K562 (cell line): Measurements from ENCODE around the gene ACTL10. TPM values are rescaled to one million over a fixed set of nuclear protein-coding genes. Genes with fewer than 3 reads are reported as not detected.

Source experiments
- COPS2 ChIP-seq: fragments of 450-650 bp; conservative IDR thresholded peaks from 2 replicates; pipeline ENCODE4 v1.6.1; 2016; ENCODE audit warnings: mild to moderate bottlenecking, moderate library complexity
- CSDE1 ChIP-seq, 2 experiments: fragments of 450-650 bp; IDR thresholded peaks; 2 replicates each; pipeline ENCODE4 v1.6.1; 2016; ENCODE audit warnings: mild to moderate bottlenecking in 1 of 2
- DMBX1 ChIP-seq: fragments of 250-450 bp; sonication (Bioruptor Pico); IDR thresholded peaks from 2 replicates; pipeline ENCODE4 v1.8.0; 2022; ENCODE audit warnings: inconsistent platforms, mild to moderate bottlenecking, moderate library complexity, borderline replicate concordance
- ETS1 ChIP-seq: conservative IDR thresholded peaks from 2 replicates; pipeline ENCODE4 v1.6.1; 2011; ENCODE audit warnings: low read depth, mild to moderate bottlenecking, low read length; ENCODE audit not compliant: control insufficient read depth
- HLTF ChIP-seq: fragments of 450-650 bp; IDR thresholded peaks from 2 replicates; pipeline ENCODE4 v1.6.1; 2016
- HOMEZ ChIP-seq: fragments of 250-450 bp; sonication (Bioruptor Pico); IDR thresholded peaks from 2 replicates; pipeline ENCODE4 v1.4.0; 2020; ENCODE audit warnings: mild to moderate bottlenecking, moderate library complexity
- ID3 ChIP-seq, 2 experiments: fragments of 250-450 bp in 1 of 2; fragments of 450-650 bp in 1 of 2; sonication (Bioruptor Pico) in 1 of 2; IDR thresholded peaks; 2 replicates each; pipeline versions ENCODE4 v1.6.1 to v1.8.0; 2016 to 2021; ENCODE audit warnings: mild to moderate bottlenecking in 2 of 2, moderate library complexity in 2 of 2, missing compliant biosample characterization in 1 of 2, missing genetic modification characterization in 1 of 2
- LCOR ChIP-seq: sonication (generic); formaldehyde crosslinking; IDR thresholded peaks from 2 replicates; pipeline ENCODE4 v1.8.0; 2022; ENCODE audit warnings: mild to moderate bottlenecking, missing genetic modification reagents
- NCOA6 ChIP-seq: fragments of 450-650 bp; IDR thresholded peaks from 2 replicates; pipeline ENCODE4 v1.6.1; 2017; ENCODE audit warnings: mild to moderate bottlenecking
- NELFE ChIP-seq: IDR thresholded peaks from 2 replicates; pipeline ENCODE4 v1.6.1; 2011; ENCODE audit warnings: mild to moderate bottlenecking; ENCODE audit not compliant: insufficient read depth, insufficient read length
- PHB2 ChIP-seq: fragments of 450-650 bp; IDR thresholded peaks from 2 replicates; pipeline ENCODE4 v1.6.1; 2017; ENCODE audit warnings: low read depth
- PHF20 ChIP-seq: fragments of 450-650 bp; IDR thresholded peaks from 2 replicates; pipeline ENCODE4 v1.6.1; 2018; ENCODE audit not compliant: partially characterized antibody
- POLR2AphosphoS5 ChIP-seq: IDR thresholded peaks from 2 replicates; pipeline ENCODE4 v1.6.1; 2011; ENCODE audit warnings: mild to moderate bottlenecking, low read depth, low read length, moderate library complexity; ENCODE audit not compliant: control insufficient read depth, insufficient read depth
- RBM14 ChIP-seq: fragments of 200-400 bp; formaldehyde crosslinking; IDR thresholded peaks from 2 replicates; pipeline ENCODE4 v1.6.1; 2018; ENCODE audit warnings: low read depth, mild to moderate bottlenecking, low read length, moderate library complexity, borderline replicate concordance; ENCODE audit not compliant: insufficient read depth
- SIN3B ChIP-seq: fragments of 450-650 bp; IDR thresholded peaks from 2 replicates; pipeline ENCODE4 v1.6.1; 2017; ENCODE audit warnings: low read depth, mild to moderate bottlenecking, moderate library complexity
- SLC30A9 ChIP-seq: fragments of 250-450 bp; sonication (Bioruptor Pico); IDR thresholded peaks from 2 replicates; pipeline ENCODE4 v1.8.0; 2022; ENCODE audit warnings: mild to moderate bottlenecking, moderate library complexity
- SNAPC5 ChIP-seq: fragments of 250-450 bp; sonication (Bioruptor Pico); IDR thresholded peaks from 2 replicates; pipeline ENCODE4 v1.8.0; 2021; ENCODE audit warnings: moderate library complexity, mild to moderate bottlenecking, inconsistent platforms
- SPI1 ChIP-seq: IDR thresholded peaks from 2 replicates; pipeline ENCODE4 v1.6.1; 2011; ENCODE audit warnings: low read depth, low read length, control low read depth, borderline replicate concordance
- TCF3 ChIP-seq: sonication (generic); formaldehyde crosslinking; IDR thresholded peaks from 2 replicates; pipeline ENCODE4 v1.4.0; 2020; ENCODE audit warnings: mild to moderate bottlenecking, missing genetic modification reagents
- TEAD1 ChIP-seq, 2 experiments: fragments of 450-650 bp in 1 of 2; sonication (generic) in 1 of 2; formaldehyde crosslinking; IDR thresholded peaks; 2 replicates each; pipeline versions ENCODE4 v1.4.0 to v1.8.0; 2020 to 2022; ENCODE audit warnings: mild to moderate bottlenecking in 2 of 2, missing genetic modification reagents in 1 of 2
- ZNF12 ChIP-seq: sonication (generic); formaldehyde crosslinking; IDR thresholded peaks from 2 replicates; pipeline ENCODE4 v1.4.0; 2020; ENCODE audit warnings: mild to moderate bottlenecking, missing genetic modification reagents
- ZNF282 ChIP-seq: sonication (generic); formaldehyde crosslinking; IDR thresholded peaks from 2 replicates; pipeline ENCODE4 v1.8.1; 2023; ENCODE audit warnings: missing genetic modification reagents
- ZNF436 ChIP-seq: fragments of 250-450, 450-650 bp; sonication (Bioruptor Pico); formaldehyde crosslinking; IDR thresholded peaks from 2 replicates; pipeline ENCODE4 v1.7.0; 2020; ENCODE audit warnings: mild to moderate bottlenecking
- ZNF695 ChIP-seq: fragments of 450-650 bp; formaldehyde crosslinking; IDR thresholded peaks from 2 replicates; pipeline ENCODE4 v1.4.0; 2020; ENCODE audit warnings: mild to moderate bottlenecking, moderate library complexity
- ZNF764 ChIP-seq: fragments of 250-450 bp; sonication (Bioruptor Pico); IDR thresholded peaks from 2 replicates; pipeline ENCODE4 v1.4.0; 2020; ENCODE audit warnings: low read depth, mild to moderate bottlenecking, moderate library complexity
- ZNF830 ChIP-seq: fragments of 250-450 bp; sonication (Bioruptor Pico); IDR thresholded peaks from 2 replicates; pipeline ENCODE4 v1.5.0; 2021; ENCODE audit warnings: mild to moderate bottlenecking
- polyA plus RNA-seq, 8 experiments: library from polyadenylated mRNA; depleted of rRNA in 4 of 8; stranded (reverse) in 5 of 8; unstranded in 3 of 8; fragments of >200 nt; fragmentation: Nextera tagmentation in 2 of 8; fragmentation: Illumina TruSeq in 1 of 8; extraction: Ambion mirVana in 2 of 8; extraction: Trizol in 1 of 8; gene quantifications; 2 replicates each; pipeline versions ENCODE4 v1.2.1 to v1.2.3, GENCODE V29; 2011 to 2014; ENCODE audit warnings: inconsistent platforms in 1 of 8, missing spikeins in 1 of 8
- total RNA-seq, 7 experiments: library from RNA; depleted of rRNA in 6 of 7; stranded (reverse); fragments of >200 nt in 6 of 7; fragmentation: Illumina TruSeq in 2 of 7; extraction: Trizol in 2 of 7; gene quantifications; 2 replicates each; pipeline versions ENCODE4 v1.2.1 to v1.2.3, GENCODE V29; 2011 to 2021; ENCODE audit warnings: low replicate concordance in 1 of 7

The ACTL10 gene
- total and polyA plus RNA-seq, 9 of the 15 experiments (the other 6 are each of a cell fraction or from before 2014, with no cell fraction given), result 0.07 to 0.14 TPM; not detected in 7

GRCh38 chr20:33666293-33667244 is at the start of gene ACTL10 (continued):
- no peak for TF ChIP-seq HOMEZ (CRISPR knock-in tag)
- TF ChIP-seq ZNF282 (CRISPR knock-in tag), result no peak
- TF ChIP-seq ZNF12 (CRISPR knock-in tag), result 0 out of 2 replicates have a peak, but pooled peaks have one; percentile 42
- no peak for TF ChIP-seq HLTF
- TF ChIP-seq TEAD1 (CRISPR knock-in tag; IDR thresholded peaks at IDR 0.05), result 0 out of 4 replicates have a peak, but pooled peaks of 1 of the 2 experiments have one; percentile 18
- TF ChIP-seq PHB2, result no peak
- peak; percentile 35; the same call in 1 of the 2 replicates for TF ChIP-seq LCOR (CRISPR knock-in tag)
- no peak for TF ChIP-seq NCOA6
- TF ChIP-seq SLC30A9 (CRISPR knock-in tag), result no peak
- TF ChIP-seq ZNF764 (CRISPR knock-in tag), result no peak
- TF ChIP-seq POLR2AphosphoS5, result no peak
- TF ChIP-seq ZNF830, result 0 out of 2 replicates have a peak, but pooled peaks have one; percentile 58
- TF ChIP-seq ID3 (CRISPR knock-in tag; IDR thresholded peaks at IDR 0.05), result no peak
- TF ChIP-seq ID3 (tag; IDR thresholded peaks at IDR 0.05), result no peak
- no peak for TF ChIP-seq SPI1
- TF ChIP-seq COPS2, result no peak
- TF ChIP-seq PHF20, result no peak
- TF ChIP-seq NELFE, result no peak
- TF ChIP-seq DMBX1, result no peak
- no peak for TF ChIP-seq SIN3B
- TF ChIP-seq CSDE1 (IDR thresholded peaks at IDR 0.05), result no peak
- TF ChIP-seq RBM14, result no peak
- TF ChIP-seq TCF3 (CRISPR knock-in tag), result no peak
- TF ChIP-seq ZNF695, result no peak
- 0 out of 2 replicates have a peak, but pooled peaks have one; percentile 7 for TF ChIP-seq ETS1
- no peak for TF ChIP-seq SNAPC5 (CRISPR knock-in tag)
- no peak for TF ChIP-seq ZNF436 (CRISPR knock-in tag)
